Esophagus muscularis mucosa (tissue), 3 donors: ENCODE data around the gene CNST.

ENCODE experiments used
- POLR2A ChIP-seq: fragments of 450-650 bp; IDR thresholded peaks from one replicate; pipeline ENCODE4 v1.6.1; 2017; ENCODE audit warnings: antibody characterized with exemption, moderate library complexity, mild to moderate bottlenecking, low read depth
- POLR2AphosphoS5 ChIP-seq, 2 donors: sonication (generic); formaldehyde crosslinking; IDR thresholded peaks; one replicate each; pipeline ENCODE4 v1.6.1; 2017; ENCODE audit warnings: antibody characterized with exemption in 2 of 2
- TF ChIP-seq, protein P1 (sequence below), 3 experiments: fragments of 200-600 bp in 2 of 3; fragments of 450-650 bp in 1 of 3; sonication (generic) in 2 of 3; IDR thresholded peaks; one replicate each; pipeline ENCODE4 v1.5.1; 2017 to 2019; ENCODE audit warnings: antibody characterized with exemption in 3 of 3, mild to moderate bottlenecking in 2 of 3, moderate library complexity in 1 of 3

DNA sequence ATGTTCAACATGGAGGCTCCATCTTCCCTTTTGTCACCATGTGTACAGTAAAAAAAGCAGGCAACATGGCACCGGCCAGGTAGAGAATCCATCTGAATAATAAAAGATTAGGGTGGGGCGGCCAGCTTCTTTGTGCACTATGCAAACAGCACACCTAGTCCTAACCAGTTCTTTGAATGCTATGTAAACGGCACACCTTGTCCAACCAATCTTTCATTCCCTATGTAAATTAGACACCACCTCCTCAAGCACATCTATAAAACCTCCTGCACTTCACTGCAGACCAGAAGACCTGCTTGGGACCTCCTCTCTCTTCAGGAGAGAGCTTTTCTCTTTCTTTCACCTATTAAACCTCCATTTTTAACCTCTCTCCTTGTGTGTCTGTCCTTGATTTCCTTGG lies 28.4 kb upstream of the CNST start:
- TF ChIP-seq, protein P1, sequence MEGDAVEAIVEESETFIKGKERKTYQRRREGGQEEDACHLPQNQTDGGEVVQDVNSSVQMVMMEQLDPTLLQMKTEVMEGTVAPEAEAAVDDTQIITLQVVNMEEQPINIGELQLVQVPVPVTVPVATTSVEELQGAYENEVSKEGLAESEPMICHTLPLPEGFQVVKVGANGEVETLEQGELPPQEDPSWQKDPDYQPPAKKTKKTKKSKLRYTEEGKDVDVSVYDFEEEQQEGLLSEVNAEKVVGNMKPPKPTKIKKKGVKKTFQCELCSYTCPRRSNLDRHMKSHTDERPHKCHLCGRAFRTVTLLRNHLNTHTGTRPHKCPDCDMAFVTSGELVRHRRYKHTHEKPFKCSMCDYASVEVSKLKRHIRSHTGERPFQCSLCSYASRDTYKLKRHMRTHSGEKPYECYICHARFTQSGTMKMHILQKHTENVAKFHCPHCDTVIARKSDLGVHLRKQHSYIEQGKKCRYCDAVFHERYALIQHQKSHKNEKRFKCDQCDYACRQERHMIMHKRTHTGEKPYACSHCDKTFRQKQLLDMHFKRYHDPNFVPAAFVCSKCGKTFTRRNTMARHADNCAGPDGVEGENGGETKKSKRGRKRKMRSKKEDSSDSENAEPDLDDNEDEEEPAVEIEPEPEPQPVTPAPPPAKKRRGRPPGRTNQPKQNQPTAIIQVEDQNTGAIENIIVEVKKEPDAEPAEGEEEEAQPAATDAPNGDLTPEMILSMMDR (IDR thresholded peaks at IDR 0.05) = no peak
- TF ChIP-seq POLR2A = no peak
- no peak for TF ChIP-seq POLR2AphosphoS5 (IDR thresholded peaks at IDR 0.05)
